ENCODE measurements around the gene CDKAL1. TPM values are rescaled to one million over a fixed set of nuclear protein-coding genes. Genes with fewer than 3 reads are reported as not detected.

CDKAL1 gene
- total and polyA plus RNA-seq, 10 donors, result 4.8 to 26.9 (median 20.1) TPM

- intact Hi-C loops (cut with DNase I; ENCODE audit: low total_unique reads), result no loop called here
- Histone ChIP-seq H3K27me3 (replicated peaks in 1 of 7) (no peaks in the 10 kb centered on the region), H3K27ac (no peak overlapping the region), H3K36me3 (no peaks in the 10 kb centered on the region), H3K4me1 (peaks cover 0 to 15% (median 7%) of the 10 kb centered on the region in 6 donors), H3K9me3 (no peaks in the 10 kb centered on the region), H3K4me3 (no peak overlapping the region)
- no peak for DNase-seq
- 94 to 98% (median 95%) methylated on average over 13 of the region's 13 CpGs for WGBS, 5 donors
- TF ChIP-seq POLR2AphosphoS5 (IDR thresholded peaks at IDR 0.05), result no peak
- no peak for TF ChIP-seq POLR2A (IDR thresholded peaks at IDR 0.05)
- no peak for TF ChIP-seq CTCF (IDR thresholded peaks at IDR 0.05 in 8 of 11, conservative IDR thresholded peaks at IDR 0.05 in 3 of 11)
Measured at GRCh38 chr6:21163110-21163837, 629.0 kb downstream of the CDKAL1 start.

DNA sequence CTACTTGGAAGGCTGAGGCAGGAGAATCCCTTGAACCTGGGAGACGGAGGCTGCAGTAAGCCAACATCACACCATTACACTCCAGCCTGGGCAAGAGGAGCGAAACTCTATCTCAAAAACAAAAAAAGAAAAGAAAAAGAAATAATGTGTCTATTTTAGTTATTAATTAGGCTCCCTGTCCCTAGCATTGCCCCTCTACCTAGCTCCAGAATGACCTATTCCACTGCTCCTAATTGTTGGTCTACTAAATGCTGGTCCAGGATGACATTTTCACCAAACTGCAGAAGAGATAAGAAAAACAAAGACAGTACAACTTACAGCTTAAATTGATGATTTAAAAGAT, 629.6 kb downstream of the CDKAL1 start:
- no peak for TF ChIP-seq CTCF (IDR thresholded peaks at IDR 0.05 in 8 of 11, conservative IDR thresholded peaks at IDR 0.05 in 3 of 11)
- 93 to 100% (median 97%) methylated on average over 2 of the region's 2 CpGs for WGBS, 5 donors
- H3K36me3 ChIP-seq, result no peaks in the 10 kb centered on the region
- no peaks in the 10 kb centered on the region for H3K27me3 ChIP-seq (replicated peaks in 1 of 7)
- peaks cover 0 to 15% (median 7%) of the 10 kb centered on the region in 6 donors for H3K4me1 ChIP-seq
- DNase-seq, result no peak
- H3K27ac ChIP-seq, result no peak overlapping the region
- intact Hi-C loops (cut with DNase I; ENCODE audit: low total_unique reads), result no loop called here
- H3K9me3 ChIP-seq, result no peaks in the 10 kb centered on the region
- H3K4me3 ChIP-seq, result no peak overlapping the region

GRCh38 chr6:21164768-21165326, 630.6 kb downstream of the CDKAL1 start:
- peak overlapping the region in 2 of 8 donors; percentile 15 to 21 for H3K27ac ChIP-seq
- WGBS, 5 donors, result 11 to 25% (median 16%) methylated on average over 2 of the region's 2 CpGs
- TF ChIP-seq POLR2A (IDR thresholded peaks at IDR 0.05) (no peak), POLR2AphosphoS5 (IDR thresholded peaks at IDR 0.05) (no peak), CTCF (IDR thresholded peaks at IDR 0.05 in 8 of 11, conservative IDR thresholded peaks at IDR 0.05 in 3 of 11) (no peak)
- H3K4me1 ChIP-seq, result peaks cover 0 to 15% (median 7%) of the 10 kb centered on the region in 6 donors
- intact Hi-C loops (cut with DNase I; ENCODE audit: low total_unique reads), result no loop called here
- H3K36me3 ChIP-seq, result no peaks in the 10 kb centered on the region
- H3K4me3 ChIP-seq, result no peak overlapping the region
- no peaks in the 10 kb centered on the region for H3K27me3 ChIP-seq (replicated peaks in 1 of 7)
- no peaks in the 10 kb centered on the region for H3K9me3 ChIP-seq
- no peak for DNase-seq

- Histone ChIP-seq H3K4me3 (no peak overlapping the region), H3K36me3 (no peaks in the 10 kb centered on the region), H3K27ac (no peak overlapping the region), H3K9me3 (no peaks in the 10 kb centered on the region), H3K27me3 (replicated peaks in 1 of 7) (no peaks in the 10 kb centered on the region), H3K4me1 (peaks cover 0 to 15% (median 7%) of the 10 kb centered on the region in 6 donors)
- WGBS, 5 donors, result 84 to 91% (median 88%) methylated on average over 2 of the region's 2 CpGs
- intact Hi-C loops (cut with DNase I; ENCODE audit: low total_unique reads), result no loop called here
- TF ChIP-seq POLR2A (IDR thresholded peaks at IDR 0.05) (no peak), CTCF (IDR thresholded peaks at IDR 0.05 in 8 of 11, conservative IDR thresholded peaks at IDR 0.05 in 3 of 11) (no peak), POLR2AphosphoS5 (IDR thresholded peaks at IDR 0.05) (no peak)
- DNase-seq, result no peak
Measured at GRCh38 chr6:21166754-21167153, 632.5 kb downstream of the CDKAL1 start.

All from spleen (tissue), 11 donors.